GM19397 (cell line): ENCODE measurements around the gene ADORA1.

Source experiments
- ATAC-seq: cut with Tn5 transposase; IDR thresholded peaks from one replicate; pipeline ENCODE4 v1.9.1; 2021; ENCODE audit warnings: mild to moderate bottlenecking, moderate library complexity; ENCODE audit not compliant: unreplicated experiment

ADORA1 gene

DNA sequence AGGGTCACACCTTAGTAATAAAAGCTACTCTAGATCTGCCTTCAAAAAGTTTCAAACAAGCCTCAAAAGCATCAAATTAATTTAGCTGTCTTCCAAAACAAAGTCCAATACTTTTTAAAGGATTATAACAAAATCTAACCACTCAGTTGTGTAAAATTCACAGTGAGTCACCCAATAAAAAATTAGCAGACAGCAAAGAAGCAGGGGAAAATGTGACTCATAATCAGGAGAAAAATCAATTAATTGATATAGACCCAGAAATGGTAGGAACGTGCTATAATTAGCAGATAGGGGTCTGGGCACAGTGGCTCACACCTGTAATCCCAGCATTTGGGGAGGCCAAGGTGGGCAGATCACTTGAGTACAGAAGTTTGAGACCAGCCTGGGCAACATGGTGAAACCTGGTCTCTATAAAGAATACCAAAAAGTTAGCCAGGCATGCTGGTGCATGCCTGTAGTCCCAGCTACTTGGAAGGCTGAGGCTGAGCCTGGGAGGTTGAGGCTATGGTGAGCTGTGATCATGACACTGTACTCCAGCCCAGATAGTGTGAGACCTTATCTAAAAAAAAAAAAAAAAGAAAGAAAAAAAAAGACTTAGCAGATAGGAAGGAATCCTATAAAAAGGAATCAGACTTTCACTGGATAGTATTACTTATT lies 33.6 kb upstream of the ADORA1 start:
- ATAC-seq, result no peak

DNA sequence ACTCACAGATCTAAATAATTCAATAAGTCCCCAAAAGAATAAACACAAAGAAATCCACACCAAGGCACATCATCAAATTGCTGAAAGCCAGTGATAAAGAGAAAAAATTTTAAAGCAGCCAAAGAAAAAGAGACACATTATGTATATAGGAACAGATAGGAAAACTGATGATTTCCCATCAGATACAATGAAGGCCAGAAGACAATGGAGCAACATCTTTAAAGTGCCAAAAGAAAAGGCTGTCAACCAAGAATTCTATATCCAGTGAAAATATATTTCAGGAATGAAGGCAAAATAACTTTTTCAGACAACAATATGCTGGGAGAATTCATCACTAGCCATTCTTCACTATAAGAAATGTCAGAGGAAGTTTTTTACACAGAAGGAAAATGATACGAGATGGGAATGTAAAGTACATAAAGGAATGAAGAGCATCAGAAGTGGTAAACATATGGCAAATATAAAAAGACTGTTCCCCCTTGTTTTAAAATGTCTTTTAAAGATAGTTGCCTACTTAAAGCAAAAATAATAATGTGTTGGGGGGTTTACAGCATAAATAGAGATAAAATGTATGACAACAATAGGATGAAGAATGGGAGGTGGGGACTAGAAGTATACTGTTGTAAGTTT lies 32.4 kb upstream of the ADORA1 start:
- ATAC-seq, result no peak

DNA sequence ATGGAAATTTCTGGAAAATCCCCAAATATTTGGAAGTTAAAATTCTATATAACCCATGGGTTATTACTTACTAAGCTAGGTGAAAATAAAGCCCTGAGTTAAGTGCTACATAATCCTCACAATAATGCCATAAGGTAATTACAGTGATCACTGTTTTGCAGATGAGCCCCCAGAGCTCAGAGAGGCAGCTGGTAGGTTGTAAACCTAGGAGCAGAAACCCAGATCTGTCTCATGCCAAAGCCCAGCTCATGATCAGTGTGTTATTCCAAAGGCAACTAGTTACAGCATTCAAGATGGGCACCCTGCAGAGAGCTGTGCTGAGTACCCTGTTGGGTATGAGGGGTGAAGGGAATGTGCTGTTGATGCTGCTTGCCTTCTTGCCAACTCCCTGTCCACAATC lies 31.0 kb upstream of the ADORA1 start:
- ATAC-seq, result no peak

DNA sequence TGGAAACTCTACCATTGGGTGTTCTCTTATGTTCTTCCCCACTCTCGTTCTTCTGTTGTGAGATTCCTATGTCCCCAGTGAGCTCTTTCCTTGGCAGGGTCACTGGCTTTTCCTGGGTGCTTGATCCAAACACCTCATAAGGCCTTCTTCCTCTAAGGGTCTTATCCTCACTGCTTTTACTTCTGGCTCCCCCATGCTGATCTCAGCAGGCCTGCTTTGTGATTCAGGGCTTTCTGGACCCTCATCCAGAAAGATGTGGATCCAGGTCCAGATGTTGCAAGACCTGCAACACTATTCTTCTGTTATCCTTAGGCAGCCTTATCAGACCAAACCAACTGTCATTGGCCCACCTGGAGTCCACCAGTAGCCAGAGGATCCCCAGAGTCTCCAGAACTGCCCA lies 30.5 kb upstream of the ADORA1 start:
- no peak for ATAC-seq

DNA sequence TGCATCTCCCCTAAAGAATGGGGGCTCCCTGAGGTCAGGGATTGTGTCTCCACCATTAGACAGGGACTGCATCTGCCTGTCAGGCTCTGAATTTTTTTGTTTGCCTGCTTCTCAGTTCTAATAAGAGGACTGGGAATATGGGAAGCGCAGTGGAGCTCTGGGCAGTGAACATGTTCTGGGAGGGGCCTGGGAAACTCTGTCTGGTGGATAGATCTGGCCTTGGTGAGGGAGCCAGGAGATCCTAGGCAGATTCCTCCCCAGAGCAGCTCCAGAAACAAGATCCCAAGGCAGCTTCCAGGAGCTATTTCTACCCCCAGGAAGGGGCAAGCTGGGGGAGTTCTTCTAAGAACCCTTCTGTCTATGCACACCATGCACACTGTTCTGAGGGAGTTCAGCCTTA lies 29.1 kb upstream of the ADORA1 start:
- no peak for ATAC-seq

DNA sequence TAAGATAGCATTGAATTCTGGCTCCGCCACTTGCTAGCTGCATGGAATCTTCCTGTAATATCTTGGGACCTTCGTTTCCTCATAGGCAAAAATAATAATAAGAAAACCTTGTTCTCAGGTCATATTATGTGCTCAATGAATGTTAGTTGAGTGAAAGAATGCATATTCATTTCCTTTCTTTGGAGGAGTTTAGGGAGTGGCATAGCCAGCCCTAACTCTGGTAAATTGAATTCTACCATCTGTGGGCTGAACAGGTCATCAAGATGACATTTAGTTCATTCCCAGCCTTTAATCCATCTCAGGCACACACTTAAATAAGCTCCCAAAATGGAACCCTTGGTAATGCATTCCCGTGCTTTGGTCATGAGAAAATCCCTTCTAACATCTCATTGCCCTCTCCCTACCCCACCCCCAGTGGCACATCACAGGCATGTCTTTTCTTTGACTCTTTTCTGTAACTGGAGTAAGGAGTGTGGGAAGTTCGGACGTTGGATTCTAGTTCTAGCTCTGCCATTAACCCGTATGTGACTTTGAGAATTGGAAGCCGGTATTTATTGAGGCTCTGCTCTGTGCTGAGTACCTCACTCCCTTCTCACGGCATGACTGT lies 28.5 kb upstream of the ADORA1 start:
- ATAC-seq, result no peak

DNA sequence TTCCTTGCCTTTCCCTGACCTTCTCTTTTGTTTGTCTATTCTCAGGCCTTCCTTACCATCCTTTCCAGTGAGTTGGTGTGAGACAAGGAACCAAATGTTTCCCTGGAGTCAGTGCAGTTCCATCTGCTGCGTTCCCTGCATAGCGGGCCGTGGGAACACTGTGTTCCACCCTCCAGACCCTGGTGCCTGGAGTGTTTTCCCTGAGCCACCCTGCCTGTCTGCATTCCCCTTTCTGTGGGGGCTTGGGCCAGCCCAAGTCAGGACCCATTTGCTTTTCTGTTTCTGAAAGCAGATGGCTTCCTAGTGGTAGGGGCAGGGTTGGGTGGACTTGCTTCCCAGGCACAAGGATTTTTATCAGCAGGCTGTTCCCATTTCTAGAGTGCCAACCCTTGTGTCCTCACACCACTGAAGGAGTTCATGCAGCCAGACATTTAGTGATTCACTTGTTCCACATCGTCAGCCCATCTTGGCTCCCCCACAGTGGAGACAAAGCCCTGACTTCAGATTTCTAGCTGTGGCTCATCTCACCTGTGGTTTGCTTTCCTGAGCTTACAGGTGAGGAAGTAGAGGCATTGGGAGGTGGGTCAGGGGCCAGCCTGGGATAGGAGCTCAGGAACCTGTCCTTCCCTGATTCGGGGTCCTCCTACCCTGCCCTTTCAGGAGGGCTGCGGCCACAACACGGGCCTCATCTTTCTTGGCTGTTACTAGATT lies 27.6 kb upstream of the ADORA1 start:
- no peak for ATAC-seq

DNA sequence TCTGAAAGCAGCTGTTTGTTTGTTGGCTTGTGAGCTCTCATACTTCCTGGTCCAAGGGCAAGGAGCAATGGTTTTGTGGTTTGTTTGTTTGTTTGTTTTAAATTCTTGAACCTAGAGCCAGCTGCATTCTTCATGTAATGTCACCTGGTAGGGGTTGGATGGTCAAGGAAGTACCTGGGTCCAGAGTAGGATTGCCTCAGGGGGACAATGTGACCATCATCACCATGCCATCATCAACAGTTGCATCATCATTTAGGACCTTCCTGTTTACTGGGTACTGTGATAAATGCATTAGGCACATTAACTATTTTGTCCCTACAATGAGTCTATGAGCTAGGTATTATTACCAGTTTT lies 27.0 kb upstream of the ADORA1 start:
- no peak for ATAC-seq

DNA sequence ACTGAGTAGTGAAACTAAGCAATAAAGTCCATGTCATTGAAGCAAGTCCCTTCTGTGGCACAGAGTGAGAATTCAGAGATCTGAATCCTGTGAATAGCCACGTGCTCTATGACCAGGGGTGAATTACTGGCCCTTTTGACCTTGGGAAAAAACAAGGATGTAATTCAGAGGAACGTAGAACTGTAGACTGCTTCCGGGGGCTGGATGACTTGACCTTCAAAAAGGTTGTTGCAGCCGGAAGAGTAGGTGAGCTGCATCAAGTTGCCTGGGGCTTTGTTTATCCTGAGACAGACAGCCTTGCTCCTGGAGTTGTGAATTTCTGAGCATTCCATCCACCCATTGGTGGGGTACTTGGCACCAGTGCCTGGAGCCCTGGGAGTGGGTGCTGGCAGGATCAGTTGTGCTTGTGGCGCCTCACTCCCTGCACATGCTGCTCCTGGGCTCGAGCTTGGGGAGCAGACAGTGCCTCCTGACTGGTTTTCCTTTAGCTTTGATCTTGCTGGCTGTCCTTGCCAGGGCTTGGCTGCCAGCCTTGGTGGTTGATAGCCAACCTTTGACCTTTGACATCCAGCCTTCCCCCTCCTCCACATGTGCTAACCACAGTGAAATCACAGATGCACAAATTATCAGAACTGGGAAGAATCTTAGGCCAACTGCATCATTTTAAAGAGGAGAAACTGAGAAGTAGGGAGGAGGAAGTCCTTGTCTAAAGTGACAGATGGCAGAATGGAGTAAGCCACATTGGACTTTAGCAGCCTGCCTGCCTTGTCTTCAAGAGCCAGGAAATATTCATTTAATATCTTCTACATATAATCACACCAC lies 25.5 kb upstream of the ADORA1 start:
- ATAC-seq, result no peak

DNA sequence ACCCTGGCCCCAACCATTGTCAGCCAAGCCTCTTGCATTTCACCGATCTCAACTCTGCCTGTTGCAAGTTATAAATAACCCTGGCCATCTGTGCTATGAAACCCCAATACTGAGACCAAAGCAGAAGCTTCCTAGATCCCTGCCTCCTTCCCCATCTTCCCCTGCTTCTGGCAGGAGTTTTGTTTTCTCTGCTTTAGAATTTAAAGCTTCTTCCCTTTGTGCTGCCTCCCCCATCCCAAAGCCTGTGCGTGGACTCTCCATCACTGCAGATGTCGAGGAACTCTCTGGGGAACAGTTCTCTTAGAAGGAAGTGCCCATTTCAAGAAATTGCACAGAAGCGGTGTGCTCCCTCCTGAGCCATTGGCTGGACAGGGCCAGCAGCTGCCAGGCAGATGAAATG lies 24.3 kb upstream of the ADORA1 start:
- no peak for ATAC-seq

DNA sequence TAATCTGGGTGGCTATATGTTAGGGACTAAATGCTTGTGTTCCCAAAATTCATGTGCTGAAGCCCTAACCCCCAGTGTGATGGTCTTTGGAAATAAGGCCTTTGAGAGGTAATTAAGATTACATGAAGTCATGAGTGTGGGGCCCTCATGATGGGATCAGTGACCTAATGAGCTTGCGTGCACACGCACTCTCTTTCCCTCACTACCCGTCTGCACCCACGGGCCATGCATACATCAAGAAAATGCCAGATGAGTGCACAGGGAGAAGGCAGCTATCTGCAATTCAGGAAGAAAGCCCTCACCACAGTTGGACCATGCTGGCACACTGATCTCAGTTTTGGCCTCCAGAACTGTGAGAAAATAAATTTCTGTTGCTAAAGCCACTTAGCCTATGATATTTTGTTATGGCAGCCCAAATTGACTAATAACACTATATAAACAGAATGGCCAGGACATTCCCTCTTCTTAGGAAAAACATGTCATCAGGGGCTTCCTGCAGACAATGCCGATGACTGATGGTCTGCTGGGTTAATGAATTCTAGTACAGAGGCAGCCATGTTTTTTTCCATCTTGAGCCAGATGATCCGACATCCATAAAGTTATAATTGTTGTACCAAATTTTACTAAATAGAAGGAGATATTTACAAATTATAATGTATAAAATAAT lies 23.6 kb upstream of the ADORA1 start:
- no peak for ATAC-seq

DNA sequence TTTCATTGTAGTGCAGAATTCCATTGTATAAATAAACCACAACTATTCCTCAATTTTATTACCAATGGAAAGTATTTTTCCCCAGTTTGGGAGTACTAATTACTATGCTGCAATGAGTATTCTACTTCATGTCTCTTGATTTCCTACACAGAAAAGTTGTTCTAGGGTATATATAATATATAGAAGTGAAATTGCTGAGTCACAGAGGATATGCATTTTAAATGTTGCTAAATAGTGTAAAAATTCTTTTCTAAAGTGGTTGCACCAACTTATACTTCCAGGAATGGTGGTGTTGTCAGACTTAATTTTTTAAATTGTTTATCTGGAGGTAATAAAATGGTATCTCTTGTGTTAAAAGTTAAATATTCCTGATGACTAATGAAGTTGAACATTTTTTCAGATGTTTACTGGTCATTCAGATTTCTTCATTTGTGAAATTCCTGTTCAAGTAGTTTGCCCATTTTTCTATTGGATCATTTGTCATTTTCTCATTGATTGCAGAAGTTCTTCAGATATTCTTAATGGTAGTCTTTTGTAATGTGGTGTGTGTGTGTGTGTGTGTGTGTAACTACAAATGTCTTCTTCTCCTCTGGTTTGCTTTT lies 22.6 kb upstream of the ADORA1 start:
- ATAC-seq, result no peak

DNA sequence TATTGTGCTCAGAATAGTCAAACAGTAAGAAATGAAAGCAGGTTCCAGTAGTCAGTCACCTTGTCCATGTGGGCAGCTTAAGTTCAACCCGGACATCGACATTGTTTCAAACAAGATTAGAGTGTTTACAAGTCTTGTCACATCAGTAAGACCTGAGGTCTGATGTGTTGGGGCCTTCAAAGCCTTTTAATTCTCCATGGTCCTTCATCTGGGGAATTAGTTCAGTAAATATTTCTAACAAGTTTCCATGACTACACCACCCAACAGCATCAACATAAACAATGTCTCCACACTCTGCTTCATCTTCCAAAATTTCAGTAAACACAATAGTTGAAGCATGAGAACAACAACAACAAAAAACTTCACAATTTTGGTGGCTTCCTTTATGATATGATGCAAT lies 15.1 kb upstream of the ADORA1 start:
- ATAC-seq, result no peak

DNA sequence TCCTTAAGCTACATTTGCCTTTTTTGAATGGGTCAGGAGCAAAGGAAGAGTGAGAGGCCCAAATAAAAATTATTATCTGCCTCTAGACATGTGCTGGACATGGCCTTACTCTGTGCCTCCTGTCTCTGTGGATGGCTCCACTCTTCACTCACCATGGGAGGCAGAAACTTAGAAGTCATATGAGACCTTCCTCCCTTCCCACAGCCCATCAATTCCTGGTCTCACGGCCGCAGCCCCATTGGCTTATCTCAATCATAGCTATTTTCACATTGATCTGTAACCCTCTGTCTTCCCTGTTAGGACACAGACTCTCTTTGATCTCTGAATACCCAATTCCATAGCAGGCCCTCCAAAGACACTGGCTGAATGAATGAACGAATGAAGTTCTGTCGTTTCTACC lies 14.2 kb upstream of the ADORA1 start:
- ATAC-seq, result no peak

DNA sequence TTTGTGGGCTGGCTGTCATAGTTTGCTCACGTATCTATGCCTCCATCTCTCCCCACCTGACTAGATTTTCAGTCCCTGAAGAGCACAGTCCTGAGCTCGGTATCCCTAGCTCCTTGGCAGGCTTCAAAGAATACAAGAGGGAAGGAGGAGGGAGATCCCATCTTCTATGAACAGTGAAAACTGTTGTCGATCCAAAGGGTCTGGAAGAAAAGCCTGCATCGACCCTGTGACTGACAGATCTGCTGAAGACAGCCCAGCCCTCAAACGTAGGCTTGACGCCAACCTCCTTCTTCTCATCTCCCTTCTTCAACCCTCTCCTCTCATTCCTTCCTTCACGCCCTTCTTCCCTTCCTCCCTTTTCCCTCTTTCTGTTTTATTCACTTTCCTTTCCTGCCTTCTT lies 13.3 kb upstream of the ADORA1 start:
- no peak for ATAC-seq

DNA sequence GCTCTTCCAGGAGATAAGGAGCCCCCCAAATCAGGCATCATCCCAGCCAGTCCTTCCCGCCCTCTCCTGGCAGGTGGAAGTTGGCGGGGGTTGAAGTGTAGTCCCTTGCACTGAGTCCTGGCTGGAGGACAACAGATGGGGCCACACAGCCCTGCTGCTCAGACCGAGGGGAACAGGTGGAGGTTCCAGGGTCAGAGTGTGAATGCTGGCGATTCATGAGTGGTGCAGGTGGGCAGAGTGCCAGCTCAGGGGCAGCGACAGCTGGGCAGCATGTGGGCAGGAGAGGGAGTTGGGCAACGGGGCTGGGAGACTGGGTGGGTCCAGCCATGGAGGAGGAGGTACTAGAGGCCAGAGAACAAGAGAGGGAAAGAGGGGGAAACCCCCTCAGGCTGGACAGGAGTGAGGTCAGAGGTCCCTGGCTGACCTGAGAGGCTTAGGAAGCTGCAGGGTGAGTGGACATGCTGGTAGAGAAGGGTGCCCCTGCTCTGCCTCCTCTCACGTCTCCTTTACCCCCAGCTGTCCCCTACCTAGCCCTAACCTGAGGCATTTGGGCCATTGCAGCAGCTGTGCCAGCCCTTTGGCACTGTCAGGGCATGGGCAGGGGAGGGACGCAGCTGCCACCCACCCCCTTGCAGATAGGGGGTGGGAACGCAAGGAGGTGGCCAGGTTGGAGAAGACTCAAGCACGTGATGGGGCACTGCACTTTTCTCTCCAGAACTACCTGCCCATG lies 11.3 kb upstream of the ADORA1 start:
- no peak for ATAC-seq

DNA sequence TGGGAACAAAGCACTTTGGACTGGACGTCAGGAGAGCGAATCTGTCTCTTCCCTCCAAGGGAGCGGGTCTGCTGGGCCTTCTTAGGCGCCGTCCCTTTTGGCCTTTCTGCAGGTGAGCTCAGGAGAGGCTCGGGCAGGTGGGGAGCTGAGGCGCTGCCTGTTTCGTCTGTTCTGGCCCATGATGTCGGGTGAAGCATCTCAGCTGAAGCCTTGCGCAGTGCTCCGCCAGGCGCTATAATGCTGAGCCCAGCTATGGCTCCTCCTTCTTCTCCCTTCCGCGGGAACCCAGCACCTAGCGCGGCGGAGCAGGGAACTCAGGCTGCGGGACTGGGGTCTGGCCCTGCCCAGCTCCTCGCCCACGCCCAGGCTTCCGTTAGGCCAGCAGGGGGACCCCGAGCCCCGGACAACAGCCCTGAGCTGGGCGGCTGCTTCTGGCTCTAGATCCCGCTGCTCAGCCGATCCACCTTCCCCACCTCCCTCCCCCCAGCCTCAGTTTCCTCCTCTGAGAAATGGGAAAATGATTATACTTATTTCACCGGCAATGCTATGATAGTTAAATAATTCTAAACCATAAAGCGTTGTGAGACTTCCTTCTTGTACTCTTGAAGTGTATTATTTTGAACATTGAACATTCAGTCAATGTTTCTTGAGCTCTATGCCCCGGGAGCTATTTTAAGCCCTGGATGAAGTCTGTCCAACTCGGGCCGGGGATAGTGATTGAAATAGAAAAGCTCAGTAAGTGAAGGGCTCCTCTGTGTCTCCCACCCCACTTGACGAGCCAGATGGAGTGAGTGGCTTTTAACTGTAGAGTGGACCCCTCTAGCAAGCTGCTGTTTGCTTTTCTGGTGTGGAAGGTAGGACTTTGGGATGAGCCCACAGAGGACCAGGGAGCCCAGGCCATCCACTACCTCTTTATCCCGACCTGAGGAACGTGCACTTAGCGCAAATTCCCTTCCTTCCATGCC lies 9.6 kb upstream of the ADORA1 start:
- ATAC-seq, result no peak

DNA sequence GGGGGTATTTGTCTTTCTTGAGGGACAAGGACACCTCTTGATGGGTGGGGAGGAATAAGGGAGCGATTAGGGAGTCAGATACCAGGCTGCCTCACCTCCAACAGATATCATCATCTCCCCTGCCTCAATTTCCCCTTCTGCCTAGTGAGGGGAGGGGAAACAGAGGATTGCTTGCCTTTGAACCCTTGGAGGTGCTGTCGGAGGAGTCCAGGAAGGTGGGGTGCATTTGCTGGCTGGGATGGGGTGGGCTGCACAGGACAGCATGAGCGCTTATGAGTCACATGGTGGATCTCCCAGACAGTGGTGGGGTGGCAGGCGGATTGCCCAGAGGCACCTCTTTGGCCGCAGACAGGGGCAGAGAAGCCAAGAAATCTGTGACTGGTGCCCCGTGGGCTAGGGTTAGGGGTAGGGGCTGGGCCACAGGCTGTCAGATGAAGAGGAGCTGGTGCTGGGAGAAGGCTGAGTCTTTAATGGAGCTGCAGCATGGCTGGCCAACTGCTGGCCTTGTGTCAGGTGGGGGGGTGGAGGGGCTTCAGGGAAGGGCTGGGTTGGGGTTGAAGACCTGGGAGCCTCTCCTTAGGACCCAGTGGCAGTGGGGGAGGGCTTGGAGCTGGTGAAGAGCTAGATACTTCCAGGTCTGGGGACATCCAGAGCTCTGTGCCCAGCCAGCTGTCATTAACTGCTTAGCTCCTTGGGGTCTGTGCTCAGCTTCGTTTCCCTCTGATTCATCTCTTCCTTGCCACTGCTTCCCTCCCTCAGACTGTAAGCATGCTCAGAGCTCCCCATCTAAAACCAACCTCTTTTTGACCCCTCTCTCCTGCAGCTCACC lies 7.0 kb upstream of the ADORA1 start:
- no peak for ATAC-seq
